Jurkat, Clone E6-1 (cell line): ENCODE data around the gene RAB25.
"Not testable (repeated sequence)": the region's sequence is repeated elsewhere in the genome, so short reads cannot be mapped to it uniquely, and the experiment has no call there.

Experiments used
- DNase-seq: peaks from one replicate; pipeline ENCODE4 v3.0.0-alpha.2; 2011; ENCODE audit warnings: low read depth, low spot score
- H3K4me3 ChIP-seq: 2 replicates; pipeline ENCODE4 v1.5.1; 2011; ENCODE audit warnings: mild to moderate bottlenecking, low read length, control low read depth, moderate library complexity

RAB25 gene

GRCh38 chr1:156053768-156054499 is 7.0 kb upstream of the RAB25 start, which contains the start of gene UBQLN4:
Gene UBQLN4, minus strand, starts transcription at chr1:156053798. Its CDS starts 97 bp downstream, at chr1:156053701.
- peak within 1 kb of the TSS; percentile 76 for H3K4me3 ChIP-seq
- peak; percentile 66 for DNase-seq

- H3K4me3 ChIP-seq = peak within 1 kb of the TSS; percentile 76
- peak; percentile 95 for DNase-seq
Measured at GRCh38 chr1:156054500-156055280, 6.3 kb upstream of the RAB25 start, which contains the start of gene LAMTOR2. Gene LAMTOR2, plus strand, starts transcription at chr1:156054782. Its CDS starts 108 bp downstream, at chr1:156054890.

GRCh38 chr1:156055281-156056048 is 5.5 kb upstream of the RAB25 start:
- DNase-seq = no peak
- H3K4me3 ChIP-seq = peak overlapping the region; percentile 76

- DNase-seq = no peak
- no peak overlapping the region for H3K4me3 ChIP-seq
Measured at GRCh38 chr1:156056326-156056849, 4.6 kb upstream of the RAB25 start.

- DNase-seq = no peak
Measured at GRCh38 chr1:156062189-156062588, 1.2 kb downstream of the RAB25 start.

GRCh38 chr1:156063997-156064285 is 3.0 kb downstream of the RAB25 start:
- no peak for DNase-seq
- H3K4me3 ChIP-seq = no peak overlapping the region

More at GRCh38 chr1:156062189-156062588, 1.2 kb downstream of the RAB25 start:
- H3K4me3 ChIP-seq = no peak overlapping the region

- no peak overlapping the region for H3K4me3 ChIP-seq
- no peak for DNase-seq
Measured at GRCh38 chr1:156064615-156065014, 3.7 kb downstream of the RAB25 start.

GRCh38 chr1:156065212-156065611 is 4.3 kb downstream of the RAB25 start:
- no peak overlapping the region for H3K4me3 ChIP-seq
- DNase-seq = no peak

GRCh38 chr1:156065871-156066270 is 4.9 kb downstream of the RAB25 start:
- DNase-seq = no peak
- no peak overlapping the region for H3K4me3 ChIP-seq

- no peak for DNase-seq
- H3K4me3 ChIP-seq = no peak overlapping the region
Measured at GRCh38 chr1:156067262-156067661, 6.3 kb downstream of the RAB25 start.

GRCh38 chr1:156069490-156070455 is 8.8 kb downstream of the RAB25 start:
- no peak for DNase-seq
- no peak overlapping the region for H3K4me3 ChIP-seq

GRCh38 chr1:156070548-156070947 is 9.6 kb downstream of the RAB25 start:
- DNase-seq = no peak
- no peak overlapping the region for H3K4me3 ChIP-seq

GRCh38 chr1:156071332-156071816 is 10.4 kb downstream of the RAB25 start:
- H3K4me3 ChIP-seq, DNase-seq: not testable (repeated sequence)

GRCh38 chr1:156072251-156072650 is 11.3 kb downstream of the RAB25 start:
- H3K4me3 ChIP-seq = no peak overlapping the region
- DNase-seq = no peak

- H3K4me3 ChIP-seq = no peak overlapping the region
- DNase-seq = no peak
Measured at GRCh38 chr1:156073110-156073687, 12.2 kb downstream of the RAB25 start.

GRCh38 chr1:156073740-156074139 is 12.8 kb downstream of the RAB25 start:
- no peak overlapping the region for H3K4me3 ChIP-seq
- DNase-seq = no peak

- DNase-seq = no peak
- no peak overlapping the region for H3K4me3 ChIP-seq
Measured at GRCh38 chr1:156074661-156075060, 13.7 kb downstream of the RAB25 start.

- DNase-seq = no peak
- H3K4me3 ChIP-seq = no peak overlapping the region
Measured at GRCh38 chr1:156075162-156075561, 14.2 kb downstream of the RAB25 start.
